Activated T-cell treated with anti-CD3 and anti-CD28 coated beads, Interleukin-2, amount 50 U/mL, for 1 hour (primary cell): ENCODE data around the gene ENG.
"Not testable (repeated sequence)": the region's sequence is repeated elsewhere in the genome, so short reads cannot be mapped to it uniquely, and the experiment has no call there.

ENCODE experiments used
- DNase-seq: peaks from one replicate; pipeline ENCODE4 v3.0.0-alpha.2; 2020

ENG gene

GRCh38 chr9:127862075-127863011, 7.9 kb upstream of the ENG start:
- DNase-seq = peak; percentile 48

- no peak for DNase-seq
Observed at GRCh38 chr9:127860779-127861178, 6.3 kb upstream of the ENG start.

GRCh38 chr9:127860260-127860659, 5.8 kb upstream of the ENG start:
- DNase-seq = no peak

GRCh38 chr9:127858041-127858512, 3.6 kb upstream of the ENG start:
- no peak for DNase-seq

GRCh38 chr9:127857278-127857677, 2.8 kb upstream of the ENG start:
- DNase-seq = no peak

- no peak for DNase-seq
Observed at GRCh38 chr9:127856729-127857116, 2.3 kb upstream of the ENG start.

GRCh38 chr9:127856094-127856728, 1.8 kb upstream of the ENG start:
- DNase-seq = no peak

GRCh38 chr9:127855522-127855921, 1.1 kb upstream of the ENG start:
- DNase-seq = no peak

- DNase-seq = no peak
Observed at GRCh38 chr9:127854960-127855359, 502 bp upstream of the ENG start.

GRCh38 chr9:127853312-127854183, 910 bp downstream of the ENG start:
- DNase-seq = no peak

- no peak for DNase-seq
Observed at GRCh38 chr9:127852829-127853228, 1.6 kb downstream of the ENG start.

- no peak for DNase-seq
Observed at GRCh38 chr9:127850286-127850830, 4.1 kb downstream of the ENG start.

GRCh38 chr9:127848756-127849504, 5.5 kb downstream of the ENG start:
- no peak for DNase-seq

- DNase-seq = no peak
Observed at GRCh38 chr9:127847833-127848755, 6.4 kb downstream of the ENG start.

- DNase-seq = no peak
Observed at GRCh38 chr9:127847178-127847510, 7.3 kb downstream of the ENG start.

- DNase-seq = no peak
Observed at GRCh38 chr9:127846443-127847177, 7.8 kb downstream of the ENG start.

GRCh38 chr9:127845619-127846018, 8.8 kb downstream of the ENG start:
- not testable (repeated sequence) for DNase-seq

- no peak for DNase-seq
Observed at GRCh38 chr9:127844821-127845359, 9.6 kb downstream of the ENG start.

- no peak for DNase-seq
Observed at GRCh38 chr9:127841087-127841835, 13.2 kb downstream of the ENG start.
